HG03457 (cell line): ENCODE measurements around the gene FRK.
A peak's percentile ranks its signal among the peaks of the same experiment; 100 is the strongest.

Source experiments
- ATAC-seq: cut with Tn5 transposase; IDR thresholded peaks from one replicate; pipeline ENCODE4 v1.9.1; 2021; ENCODE audit warnings: moderate number of reproducible peaks; ENCODE audit not compliant: unreplicated experiment

The FRK gene

DNA sequence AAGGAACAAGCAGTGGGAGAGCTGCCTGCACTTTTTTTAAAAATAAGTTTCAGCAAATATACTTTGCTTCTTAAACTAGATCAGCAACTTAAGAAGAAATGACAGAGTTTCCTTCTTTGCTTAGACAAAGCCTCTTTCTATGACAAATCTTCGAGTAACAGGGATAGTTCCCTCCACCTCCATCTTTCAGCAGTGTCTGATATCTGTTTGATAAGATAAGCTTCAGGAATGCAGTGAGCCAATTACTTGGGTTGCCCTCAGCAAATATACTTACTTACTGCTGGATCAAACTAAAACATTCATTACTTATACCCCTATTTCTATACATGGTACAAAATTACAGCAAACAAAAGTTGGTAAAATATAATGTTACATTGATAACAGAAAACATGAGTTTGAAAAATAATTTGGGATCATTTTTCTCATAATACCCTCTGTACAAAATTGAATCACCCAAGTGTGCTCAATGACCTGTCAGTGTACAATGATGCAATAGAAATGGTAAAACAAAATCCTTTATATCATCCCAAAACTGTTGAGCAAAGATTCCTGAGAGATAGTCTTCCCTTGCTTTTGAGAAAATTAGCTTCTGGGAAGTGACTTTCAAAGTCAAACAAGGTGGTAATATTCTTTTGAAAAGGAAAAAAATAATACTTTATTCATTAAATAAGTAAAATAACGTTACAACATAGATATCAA lies 24.5 kb downstream of the FRK start:
- ATAC-seq, result no peak

- no peak for ATAC-seq
Observed at GRCh38 chr6:116035616-116036015, 25.1 kb downstream of the FRK start.

GRCh38 chr6:116034327-116034726 lies 26.4 kb downstream of the FRK start:
- ATAC-seq, result no peak

DNA sequence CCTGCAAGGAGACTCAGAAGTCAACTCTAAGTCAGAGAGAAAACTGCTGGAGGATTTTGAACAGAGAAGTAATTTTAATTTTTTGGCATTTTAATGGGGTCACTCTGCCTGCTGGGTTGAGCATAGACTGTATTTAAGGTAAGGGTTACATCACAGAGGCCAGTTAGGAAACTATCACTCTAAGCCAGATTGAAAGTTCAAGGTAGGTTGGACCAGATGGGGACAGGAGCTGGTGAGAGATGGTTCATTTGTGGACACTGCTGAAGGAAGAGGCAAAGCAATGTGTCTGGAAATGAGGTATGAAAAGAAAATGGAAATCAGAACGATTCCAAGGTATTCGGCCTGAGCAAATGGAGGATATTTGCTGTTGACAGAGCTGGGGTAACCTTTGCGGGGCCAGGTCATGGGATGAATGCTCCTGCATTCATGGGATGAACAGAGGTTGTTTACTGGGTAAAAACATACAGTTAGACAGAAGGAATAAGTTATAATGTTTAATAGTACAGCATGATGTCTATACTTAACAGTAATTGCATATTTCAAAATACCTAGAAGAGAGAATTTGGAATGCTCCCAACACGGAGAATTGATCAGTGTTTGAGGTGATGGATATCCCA lies 26.9 kb downstream of the FRK start:
- no peak for ATAC-seq

DNA sequence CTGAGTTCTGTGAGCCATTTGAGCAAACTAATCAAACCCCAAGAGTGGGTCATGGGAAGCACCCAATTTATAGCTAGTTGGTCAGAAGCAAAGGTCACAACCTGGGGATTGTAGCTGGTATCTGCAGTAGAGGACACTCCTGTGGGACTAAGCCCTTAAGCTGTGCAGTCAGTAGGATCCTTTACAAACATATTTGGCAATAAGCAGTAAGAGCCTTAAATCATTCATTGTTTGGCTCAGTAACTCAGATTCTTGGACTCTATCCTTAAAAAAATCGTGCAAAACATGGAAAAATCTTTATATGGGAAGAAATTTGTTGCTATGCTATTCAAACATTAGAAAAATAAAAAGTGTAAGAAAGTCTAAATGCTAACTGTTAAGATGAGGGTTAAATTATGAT lies 29.9 kb downstream of the FRK start:
- no peak for ATAC-seq

GRCh38 chr6:116029535-116029934 lies 31.2 kb downstream of the FRK start:
- ATAC-seq, result peak; percentile 69

DNA sequence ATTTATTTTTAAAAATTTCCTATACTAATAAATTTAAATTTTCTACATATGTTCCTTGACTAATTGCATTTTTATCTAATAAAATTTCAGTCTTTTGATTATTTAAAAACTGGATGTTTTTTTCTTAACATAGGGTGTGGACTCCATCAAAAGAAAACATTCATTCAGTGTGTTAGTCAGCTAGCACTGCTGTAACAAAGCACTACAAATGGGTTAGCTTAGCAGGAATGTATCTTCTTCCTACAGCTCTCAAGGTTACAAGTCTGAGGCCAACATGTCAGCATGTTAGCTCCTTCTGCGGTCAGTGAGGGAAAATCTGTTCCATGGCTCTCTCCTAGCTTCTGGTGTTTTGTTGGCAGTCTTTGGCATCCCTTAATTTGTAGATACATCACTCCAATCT lies 32.5 kb downstream of the FRK start:
- no peak for ATAC-seq

- no peak for ATAC-seq
Observed at GRCh38 chr6:116027801-116028200, 32.9 kb downstream of the FRK start.

GRCh38 chr6:116025405-116025804 lies 35.3 kb downstream of the FRK start:
- no peak for ATAC-seq

DNA sequence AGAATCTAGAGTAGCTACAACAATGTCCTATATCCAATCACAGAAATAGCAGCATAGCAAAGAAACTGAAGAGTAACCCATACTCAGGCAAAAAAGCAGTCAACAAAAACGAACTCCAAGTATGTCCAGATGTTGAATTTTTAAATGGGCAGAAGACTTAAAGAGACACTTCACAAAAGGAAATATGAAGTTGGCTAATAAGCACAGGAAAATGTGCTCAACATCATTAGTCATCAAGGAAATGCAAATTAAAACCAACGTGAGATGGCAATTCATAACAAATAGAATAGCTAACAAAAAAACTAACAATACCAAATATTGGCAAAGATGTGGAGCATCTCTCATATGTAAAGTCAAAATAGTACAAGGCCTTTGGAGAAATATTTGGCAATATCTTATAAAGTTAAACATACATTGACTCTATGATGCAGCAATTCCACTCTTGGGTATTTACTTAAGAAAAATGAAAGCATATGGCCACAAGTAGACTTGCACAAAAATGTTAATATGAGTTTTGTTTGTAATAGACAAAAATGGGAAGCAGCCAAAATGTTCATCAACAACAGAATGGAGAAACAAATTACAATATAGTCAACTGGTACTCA lies 37.7 kb downstream of the FRK start:
- no peak for ATAC-seq

- ATAC-seq, result no peak
Observed at GRCh38 chr6:116020738-116021137, 40.0 kb downstream of the FRK start.

DNA sequence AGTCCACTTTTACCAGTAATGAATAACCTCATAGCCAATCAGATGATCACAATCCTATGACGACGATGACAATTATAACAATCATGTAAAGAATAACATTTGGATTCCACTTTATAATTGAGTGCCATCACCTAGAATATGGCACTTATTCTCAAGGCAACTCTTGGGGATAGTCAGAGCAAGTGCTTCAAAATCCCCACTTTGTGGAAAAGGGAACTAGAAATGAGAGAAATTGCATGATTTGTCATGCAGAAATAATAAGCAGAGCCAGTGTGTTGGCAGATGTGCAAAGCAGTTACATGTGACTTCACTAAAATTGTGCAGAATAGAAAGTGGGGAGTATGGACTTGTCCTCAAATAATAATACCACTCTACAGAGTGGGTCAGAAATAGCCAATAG lies 41.3 kb downstream of the FRK start:
- ATAC-seq, result peak; percentile 73

DNA sequence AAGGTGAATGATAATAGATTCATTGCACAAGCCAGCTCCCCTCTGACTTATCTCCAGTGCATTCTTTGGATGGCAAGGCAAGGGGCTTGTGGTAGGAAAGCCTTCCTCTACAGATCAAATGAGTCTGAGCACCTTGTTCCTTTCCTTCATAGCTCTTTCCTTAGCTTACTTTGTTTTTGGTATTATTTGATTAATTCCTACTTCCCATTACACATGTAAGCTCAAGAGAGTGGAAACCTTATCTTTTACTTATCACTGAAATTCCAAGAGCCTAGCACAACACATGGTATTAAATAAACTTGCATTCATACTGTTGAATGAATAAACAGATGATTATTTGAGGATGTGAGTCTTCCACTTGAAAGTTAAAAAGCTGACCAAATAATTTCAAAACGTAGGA lies 41.7 kb downstream of the FRK start:
- ATAC-seq, result no peak

DNA sequence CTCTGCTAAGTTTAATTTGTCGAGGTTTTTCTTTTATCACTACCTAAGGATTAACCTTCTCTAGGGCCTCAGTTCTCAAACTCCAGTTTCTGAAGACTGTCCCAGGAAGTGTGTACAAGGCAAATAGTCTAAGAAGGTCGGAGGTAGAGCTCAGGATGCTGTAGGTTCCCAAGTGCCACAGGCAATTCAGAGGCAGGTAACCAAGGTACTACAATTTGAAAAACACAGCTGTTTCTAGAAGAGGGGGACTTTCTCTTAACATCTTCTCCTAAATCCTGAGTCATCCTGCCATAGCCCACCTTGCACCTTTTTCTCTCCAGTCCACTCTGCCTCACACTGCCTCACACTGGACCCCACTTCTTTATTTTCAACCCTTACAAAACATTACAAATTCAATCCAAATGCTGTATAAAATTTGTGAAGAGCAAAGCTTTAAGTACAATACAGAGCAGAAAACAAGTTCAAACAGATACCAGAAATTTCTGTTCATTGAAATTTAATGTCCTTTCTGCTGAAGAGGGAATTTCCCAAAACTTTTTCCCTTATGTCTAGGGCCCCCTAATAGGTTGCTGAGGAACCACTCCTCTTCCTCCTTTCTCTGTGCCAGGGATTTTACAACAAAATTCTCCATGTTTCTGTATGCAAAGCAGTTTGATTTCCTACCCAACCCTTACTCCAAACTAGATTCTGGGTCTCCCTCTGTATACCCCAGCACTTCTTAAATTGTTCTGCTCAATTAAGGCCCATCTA lies 43.0 kb downstream of the FRK start:
- no peak for ATAC-seq

- ATAC-seq, result no peak
Observed at GRCh38 chr6:116016846-116017545, 43.7 kb downstream of the FRK start.

- no peak for ATAC-seq
Observed at GRCh38 chr6:116015983-116016382, 44.7 kb downstream of the FRK start.

DNA sequence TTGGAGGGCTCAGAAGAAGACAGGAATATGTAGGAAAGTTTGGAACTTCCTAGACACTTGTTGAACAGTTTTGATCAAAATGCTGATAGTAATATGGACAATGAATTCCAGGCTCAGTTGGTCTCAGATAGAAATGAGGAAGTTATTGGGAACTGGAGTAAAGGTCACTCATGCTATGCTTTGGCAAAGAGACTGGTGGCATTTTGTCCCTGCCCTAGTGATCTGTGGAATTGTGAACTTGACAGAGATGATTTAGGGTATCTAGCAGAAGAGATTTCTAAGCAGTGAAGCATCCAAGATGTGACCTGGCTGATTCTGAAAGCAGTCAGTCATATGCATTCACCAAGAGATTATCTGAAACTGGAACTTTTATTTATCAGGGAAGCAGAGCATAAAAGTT lies 45.1 kb downstream of the FRK start:
- no peak for ATAC-seq

- ATAC-seq, result no peak
Observed at GRCh38 chr6:116012951-116013350, 47.7 kb downstream of the FRK start.

GRCh38 chr6:116012471-116012949 lies 48.2 kb downstream of the FRK start:
- no peak for ATAC-seq

- ATAC-seq, result peak; percentile 57
Observed at GRCh38 chr6:116011520-116011919, 49.2 kb downstream of the FRK start.

DNA sequence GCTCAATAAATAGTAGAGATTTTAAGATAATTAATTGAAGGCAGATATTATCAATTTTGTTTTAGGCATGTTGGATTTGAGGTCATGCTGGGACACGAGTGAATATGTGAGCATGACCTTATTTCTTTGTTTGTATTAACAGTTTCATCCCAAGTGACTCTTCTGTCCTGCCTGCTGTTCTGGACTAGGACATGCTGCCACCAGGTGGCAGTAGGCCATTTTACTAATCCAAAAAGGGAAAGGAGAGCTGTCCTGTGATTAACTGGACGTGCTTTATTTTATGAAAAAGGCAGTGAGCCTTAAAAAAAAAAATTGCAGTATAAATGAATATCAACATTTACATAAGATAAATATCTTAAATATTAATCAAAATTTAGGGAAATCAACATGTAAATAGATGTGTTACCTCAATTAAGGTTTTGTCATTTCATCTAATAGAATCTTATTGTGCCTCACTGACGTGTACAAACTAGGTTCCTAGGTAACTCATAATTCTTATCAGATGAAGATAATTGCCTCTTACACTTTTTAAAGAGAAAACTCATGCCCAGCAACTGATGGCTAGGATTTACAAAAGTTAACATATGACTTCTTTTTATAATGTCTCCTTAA lies 49.8 kb downstream of the FRK start:
- peak; percentile 35 for ATAC-seq
